Hematopoietic multipotent progenitor cell treated with erythropoietin and hydrocortisone succinate and interleukin-3 and kit ligand, for 15 days (in vitro differentiated cells): ENCODE results near the gene CYTH3.
"Not testable (repeated sequence)": the region's sequence is repeated elsewhere in the genome, so short reads cannot be mapped to it uniquely, and the experiment has no call there.

Source experiments
- DNase-seq: peaks from one replicate; pipeline ENCODE4 v3.0.0-alpha.2; 2015; ENCODE audit warnings: low spot score

Gene CYTH3, protein sequence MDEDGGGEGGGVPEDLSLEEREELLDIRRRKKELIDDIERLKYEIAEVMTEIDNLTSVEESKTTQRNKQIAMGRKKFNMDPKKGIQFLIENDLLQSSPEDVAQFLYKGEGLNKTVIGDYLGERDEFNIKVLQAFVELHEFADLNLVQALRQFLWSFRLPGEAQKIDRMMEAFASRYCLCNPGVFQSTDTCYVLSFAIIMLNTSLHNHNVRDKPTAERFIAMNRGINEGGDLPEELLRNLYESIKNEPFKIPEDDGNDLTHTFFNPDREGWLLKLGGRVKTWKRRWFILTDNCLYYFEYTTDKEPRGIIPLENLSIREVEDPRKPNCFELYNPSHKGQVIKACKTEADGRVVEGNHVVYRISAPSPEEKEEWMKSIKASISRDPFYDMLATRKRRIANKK

DNA sequence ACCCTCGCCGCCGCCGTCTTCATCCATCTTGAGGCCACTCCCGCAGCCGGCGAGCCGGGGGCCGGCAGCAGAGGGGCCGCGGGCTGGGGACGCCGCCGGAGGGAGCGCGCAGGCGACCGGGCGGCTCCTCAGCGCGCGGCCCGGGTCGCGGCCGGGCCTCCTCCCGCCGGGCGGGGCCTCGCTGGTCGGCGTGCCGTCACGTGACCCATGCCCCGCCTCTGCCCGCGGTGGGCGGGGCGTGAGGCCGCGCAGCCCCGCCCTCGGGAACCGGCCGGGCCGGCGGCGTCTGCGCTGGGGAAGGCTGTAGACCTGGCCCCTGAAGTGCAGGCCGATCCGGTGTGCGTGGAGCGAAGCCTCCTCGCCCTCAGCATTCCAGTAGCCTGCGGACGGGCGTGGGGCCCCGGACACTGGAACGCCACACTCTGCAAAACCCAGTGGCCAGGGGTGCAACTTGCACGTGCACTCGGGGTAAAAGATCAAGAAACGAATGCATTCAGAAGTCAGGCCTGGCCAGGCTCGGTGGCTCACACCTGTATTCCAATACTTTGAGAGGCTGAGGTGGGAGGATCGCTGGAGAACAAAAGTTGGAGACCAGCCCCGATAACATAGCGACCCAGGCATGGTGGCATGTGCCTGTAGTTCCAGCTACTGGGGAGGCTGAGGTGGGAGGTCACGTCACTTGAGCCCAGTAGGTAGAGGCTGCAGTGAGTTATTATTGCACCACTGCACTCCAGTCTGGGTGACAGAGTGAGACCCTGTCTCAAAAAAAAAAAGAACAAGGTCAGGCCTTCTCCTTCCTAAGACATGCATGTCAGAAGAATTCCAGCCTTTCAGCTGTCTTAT lies at the start of gene CYTH3:
TSS of gene CYTH3 (minus strand) at position 144 of the 843 bp plus-strand sequence. CDS start at position 27, 117 bp downstream.
- peak; percentile 88 for DNase-seq

DNA sequence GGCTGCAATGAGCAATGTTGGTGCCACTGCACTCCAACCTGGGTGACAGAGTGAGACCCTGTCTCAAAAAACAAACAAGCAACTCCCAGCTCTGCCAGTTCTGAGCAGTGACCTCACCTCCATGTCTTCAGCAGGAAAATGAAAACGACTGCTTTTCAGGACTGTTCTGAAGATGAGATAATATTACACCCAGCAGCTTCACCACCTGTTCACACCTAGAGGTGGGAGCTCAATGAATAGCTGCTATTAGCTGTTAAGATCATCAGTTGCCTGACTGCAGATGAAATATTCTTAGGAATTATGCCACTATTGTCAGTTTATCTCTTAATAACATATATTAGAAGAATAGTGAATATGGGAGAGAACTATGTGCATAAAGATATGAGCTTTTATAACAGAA lies 48.4 kb upstream of the CYTH3 start:
- no peak for DNase-seq

DNA sequence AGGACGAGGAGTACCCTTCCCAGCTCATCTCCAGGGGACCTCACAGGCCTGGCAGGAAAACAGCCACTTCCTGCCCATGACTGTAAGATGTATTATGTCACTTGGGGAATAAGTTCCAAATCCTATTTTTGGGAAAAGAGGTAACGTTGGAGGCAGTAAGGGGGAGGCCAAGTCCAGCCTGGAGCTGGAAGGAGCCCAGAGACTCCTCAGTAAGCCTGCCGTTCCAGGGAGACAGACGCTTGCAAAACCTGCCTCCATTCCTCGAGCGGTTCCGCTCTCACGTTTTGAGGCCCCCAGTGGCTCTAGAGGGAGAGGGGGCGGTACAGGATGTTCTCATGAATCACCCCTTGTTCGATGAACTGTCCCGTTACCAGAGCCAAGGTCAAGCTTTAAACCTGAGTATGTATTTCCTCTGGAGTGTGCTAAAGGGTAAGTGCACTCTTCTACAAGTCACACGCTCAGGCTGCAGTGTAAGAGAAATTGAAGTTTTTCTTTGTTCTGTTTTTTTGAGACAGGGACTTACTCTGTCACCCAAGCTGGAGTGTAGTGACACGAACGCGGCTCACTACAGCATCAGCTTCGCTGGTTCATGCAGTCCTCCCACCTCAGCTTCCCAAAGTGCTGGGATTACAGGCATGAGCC lies 45.5 kb upstream of the CYTH3 start:
- DNase-seq: no peak

DNA sequence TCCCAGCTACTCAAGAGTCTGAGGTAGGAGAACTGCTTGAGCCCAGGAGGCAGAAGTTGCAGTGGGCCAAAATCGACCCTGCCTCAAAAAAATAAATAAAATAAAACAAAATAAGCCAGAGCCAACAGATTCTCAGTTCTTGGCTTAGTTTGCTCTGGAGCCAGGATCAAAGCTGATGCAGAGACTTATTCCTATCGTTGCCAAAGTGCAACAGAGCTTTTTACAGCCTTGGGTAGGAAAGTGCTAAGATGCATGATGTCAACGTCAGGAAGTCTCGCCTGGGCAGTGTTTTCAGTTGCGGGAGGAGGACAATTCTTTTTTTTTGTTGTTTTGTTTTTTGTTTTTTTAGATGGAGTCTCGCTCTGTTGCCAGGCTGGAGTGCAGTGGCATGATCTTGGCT lies 43.8 kb upstream of the CYTH3 start:
- no peak for DNase-seq

DNA sequence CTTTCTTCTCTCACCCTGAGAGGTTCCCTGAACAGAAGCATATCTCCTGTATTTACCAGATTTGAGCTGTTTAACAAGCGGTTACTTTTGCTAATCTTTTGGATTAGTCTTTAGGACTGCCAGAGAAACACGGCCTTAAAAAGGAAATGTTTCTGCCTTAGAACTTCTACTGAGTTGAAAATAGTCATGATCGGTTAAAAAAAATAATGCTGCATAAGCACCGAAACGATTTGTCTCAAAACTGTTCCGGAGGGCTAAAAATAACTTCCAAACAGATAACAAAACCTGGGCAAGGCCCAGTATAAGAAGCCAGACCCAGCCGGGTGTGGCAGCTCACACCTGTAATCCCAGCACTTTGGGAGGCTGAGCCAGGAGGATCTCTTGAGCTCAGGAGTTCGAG lies 43.3 kb upstream of the CYTH3 start:
- no peak for DNase-seq

DNA sequence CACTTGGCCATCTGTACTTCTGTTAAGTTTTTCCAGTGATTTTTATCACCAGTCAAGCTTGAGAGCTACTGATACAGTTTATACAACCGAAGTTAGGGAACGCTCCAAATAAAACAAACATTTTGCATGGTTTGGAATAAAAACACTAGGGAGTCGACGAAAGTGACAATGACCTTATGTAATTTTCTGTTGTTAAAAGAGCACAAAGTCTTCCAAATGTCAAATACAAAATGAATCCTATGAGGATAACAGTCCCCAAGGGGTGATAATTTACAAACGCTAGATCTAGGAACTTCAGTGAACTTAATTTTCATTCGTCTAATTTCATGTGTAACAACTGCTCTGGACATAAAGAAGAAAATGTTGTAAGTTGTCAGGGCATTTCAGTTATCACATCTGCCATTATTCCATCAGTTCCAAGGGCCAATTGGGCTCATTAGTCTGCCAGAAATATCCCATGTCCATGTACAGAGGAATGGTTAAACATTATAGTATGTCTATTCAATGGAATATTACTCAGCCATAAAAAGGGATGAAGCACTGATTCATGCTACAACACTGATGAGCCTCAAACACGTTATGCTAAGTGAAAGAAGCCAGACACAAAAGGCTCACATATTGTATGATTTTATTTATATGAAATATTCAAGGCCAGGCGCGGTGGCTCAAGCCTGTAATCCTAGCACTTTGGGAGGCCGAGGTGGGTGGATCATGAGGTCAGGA lies 38.0 kb upstream of the CYTH3 start:
- DNase-seq: no peak

DNA sequence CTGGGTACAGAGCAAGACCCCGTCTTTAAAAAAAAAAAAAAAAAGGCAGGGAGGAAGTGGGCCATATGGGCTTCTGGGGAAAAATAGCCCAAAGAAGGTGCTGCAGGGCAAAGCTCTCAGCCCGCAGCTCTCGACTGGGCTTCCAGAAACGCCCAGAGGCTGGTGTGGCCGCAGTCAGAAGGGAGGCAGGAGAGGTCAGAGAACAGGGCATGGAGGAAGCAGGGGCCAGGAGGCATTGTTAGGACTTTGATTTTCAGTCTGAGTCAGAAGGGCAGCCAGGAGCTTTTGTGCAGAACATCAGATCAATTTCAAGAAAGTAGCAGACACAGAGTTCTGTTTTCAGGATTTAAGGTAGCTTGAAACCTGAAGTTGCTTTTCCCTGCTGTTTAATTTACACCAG lies 35.3 kb upstream of the CYTH3 start:
- no peak for DNase-seq

DNA sequence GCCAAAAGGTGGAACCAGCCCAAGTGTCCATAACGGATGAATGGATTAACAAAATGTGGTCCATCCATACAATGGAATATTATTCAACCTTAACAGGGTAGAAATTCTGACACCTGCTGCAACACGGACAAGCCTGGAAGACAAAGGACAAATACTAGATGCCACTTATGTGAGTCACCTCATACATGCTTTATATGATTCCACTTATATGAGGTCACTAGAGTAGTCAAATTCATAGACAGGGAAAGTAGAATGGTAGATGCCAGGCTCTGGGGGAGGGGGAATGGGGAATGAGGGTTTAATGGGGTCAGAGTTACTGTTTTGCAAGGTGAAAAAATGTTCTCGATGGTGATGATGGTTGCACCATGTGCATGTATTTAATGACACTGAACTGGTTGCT lies 34.0 kb upstream of the CYTH3 start:
- DNase-seq: no peak

DNA sequence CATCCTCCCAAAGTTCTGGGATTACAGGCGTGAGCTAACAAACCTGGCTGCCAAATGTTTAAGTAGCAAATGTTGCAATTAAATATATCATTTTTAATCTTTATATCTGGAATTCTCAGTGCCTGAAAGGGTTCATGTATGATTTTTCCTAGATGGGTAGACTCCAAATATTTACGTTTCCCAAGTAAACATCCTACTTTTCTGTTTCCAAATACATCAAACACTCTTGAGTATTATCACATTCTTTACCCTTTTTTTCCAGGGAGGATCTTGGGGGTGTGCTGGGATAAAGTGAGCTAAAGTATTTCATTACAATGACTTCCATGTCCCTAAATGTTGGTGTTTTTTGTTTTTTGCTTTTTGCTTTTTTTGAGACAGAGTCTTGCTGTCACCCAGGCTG lies 32.9 kb upstream of the CYTH3 start:
- no peak for DNase-seq

DNA sequence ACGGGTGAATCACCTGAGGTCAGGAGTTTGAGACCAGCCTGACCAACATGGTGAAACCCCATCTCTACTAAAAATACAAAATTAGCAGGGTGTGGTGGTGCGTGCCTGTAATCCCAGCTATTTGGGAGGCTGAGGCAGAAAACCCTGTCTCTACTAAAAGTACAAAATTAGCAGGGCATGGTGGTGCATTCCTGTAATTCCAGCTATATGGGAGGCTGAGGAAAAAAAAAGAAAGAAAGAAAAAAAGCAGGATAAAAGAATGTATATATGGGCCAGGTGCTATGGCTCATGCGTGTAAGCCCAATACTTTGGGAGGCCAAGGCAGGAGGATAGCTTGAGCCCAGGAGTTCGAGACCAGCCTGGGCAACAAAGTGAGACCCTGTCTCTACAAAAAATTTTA lies 29.0 kb upstream of the CYTH3 start:
- DNase-seq: not testable (repeated sequence)

DNA sequence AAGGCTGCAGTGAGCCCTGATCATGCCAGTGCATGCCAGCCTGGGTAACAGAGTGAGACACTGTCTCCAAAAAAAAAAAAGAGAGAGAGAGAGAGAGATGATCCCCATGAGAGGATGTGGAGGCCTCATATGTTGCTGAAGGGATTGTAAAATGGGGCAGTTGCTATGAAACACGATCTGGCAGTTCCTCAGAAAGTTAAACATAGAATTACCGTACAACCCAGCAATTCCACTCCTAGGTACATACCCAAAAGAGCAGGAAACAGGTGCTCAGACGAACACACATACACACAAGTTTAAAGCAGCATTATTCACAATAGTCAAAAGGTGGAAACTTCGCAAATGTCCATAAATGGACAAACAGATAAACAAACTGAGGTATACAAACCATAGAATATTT lies 27.4 kb upstream of the CYTH3 start:
- DNase-seq: no peak

DNA sequence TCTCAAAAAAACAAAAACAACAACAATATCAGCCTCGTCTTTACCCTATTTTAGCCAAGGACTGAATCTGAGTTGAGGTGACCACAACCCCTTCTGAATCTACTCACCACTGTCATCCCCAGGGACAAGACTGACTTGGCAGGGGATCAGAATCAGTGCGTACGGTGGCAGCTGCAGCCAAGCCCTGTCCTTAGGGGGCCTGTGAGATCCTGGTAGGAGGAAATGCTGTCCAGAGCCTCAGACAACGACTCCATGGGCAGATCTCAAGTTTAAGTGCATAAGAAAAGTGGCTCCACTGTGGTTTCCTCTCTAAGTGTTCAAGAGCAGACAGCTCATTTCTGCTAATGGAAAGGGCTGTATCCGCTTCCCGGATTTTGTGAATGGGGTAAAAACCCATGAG lies 22.4 kb upstream of the CYTH3 start:
- no peak for DNase-seq

DNA sequence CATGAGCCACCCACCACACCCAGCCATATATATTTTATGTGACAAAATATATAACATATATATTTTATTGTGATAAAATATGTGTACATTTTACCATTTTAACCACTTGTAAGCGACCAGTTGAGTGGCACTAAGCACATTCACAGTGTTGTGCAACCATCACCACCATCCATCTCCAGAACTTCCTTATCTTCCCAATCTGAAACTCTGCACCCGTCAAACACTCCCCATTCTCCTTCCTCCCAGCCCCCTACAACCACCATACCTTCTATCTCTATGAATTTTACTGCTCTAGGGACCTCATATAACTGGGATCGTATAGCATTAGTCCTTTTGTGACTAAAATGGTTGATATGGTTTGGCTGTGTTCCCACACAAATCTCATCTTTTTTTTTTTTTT lies 20.8 kb upstream of the CYTH3 start:
- no peak for DNase-seq

DNA sequence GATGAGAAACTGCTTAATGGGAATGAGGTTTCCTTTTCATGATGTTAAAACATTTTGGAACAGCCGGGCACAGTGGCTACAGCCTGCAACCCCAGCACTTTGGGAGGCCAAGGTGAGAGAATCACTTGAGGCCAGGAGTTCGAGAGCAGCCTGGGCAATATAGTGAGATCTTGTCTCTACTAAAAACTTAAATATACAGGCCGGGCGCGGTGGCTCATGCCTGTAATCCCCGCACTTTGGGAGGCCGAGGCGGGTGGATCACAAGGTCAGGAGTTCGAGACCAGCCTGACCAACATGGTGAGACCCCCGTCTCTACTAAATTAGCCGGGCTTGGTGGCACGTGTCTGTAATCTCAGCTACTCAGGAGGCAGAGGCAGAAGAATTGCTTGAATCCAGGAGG lies 19.5 kb upstream of the CYTH3 start:
- DNase-seq: not testable (repeated sequence)

DNA sequence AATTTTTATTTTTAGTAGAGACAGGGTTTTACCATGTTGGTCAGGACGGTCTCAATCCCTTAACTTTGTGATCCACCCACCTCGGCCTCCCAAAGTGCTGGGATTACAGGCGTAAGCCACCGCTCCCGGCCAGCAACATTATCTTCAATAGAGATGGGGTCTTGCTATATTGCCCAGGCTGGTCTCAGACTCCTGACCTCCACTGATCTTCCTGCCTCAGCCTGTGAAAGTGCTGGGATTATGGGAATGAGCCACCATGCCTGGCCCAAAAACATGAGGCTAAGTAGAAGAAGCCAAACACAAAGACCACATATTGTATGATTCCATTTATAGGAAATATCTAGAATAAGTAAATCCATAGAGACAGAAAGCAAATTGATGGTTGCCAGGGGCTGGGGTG lies 19.1 kb upstream of the CYTH3 start:
- DNase-seq: no peak

DNA sequence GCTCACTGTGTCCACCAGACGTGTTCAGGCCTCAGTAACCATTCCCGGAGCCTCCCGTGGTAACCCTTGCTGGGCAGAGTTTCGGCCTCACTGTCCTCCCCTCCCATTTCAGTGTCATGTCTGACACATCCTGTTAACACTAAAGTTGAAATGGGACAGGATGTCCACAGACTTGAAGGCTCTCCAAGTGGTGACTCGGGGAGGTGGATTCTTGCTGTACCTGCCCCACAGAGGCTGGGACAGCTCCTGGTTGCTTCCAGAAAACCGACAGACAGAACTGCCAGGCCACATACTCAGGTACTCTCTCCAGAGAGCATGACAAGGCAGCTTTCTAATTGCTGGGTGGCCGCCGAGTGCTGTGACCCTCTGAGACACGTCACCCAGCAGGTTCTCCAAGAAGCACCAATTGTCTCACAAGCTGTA lies 17.9 kb upstream of the CYTH3 start:
- no peak for DNase-seq

DNA sequence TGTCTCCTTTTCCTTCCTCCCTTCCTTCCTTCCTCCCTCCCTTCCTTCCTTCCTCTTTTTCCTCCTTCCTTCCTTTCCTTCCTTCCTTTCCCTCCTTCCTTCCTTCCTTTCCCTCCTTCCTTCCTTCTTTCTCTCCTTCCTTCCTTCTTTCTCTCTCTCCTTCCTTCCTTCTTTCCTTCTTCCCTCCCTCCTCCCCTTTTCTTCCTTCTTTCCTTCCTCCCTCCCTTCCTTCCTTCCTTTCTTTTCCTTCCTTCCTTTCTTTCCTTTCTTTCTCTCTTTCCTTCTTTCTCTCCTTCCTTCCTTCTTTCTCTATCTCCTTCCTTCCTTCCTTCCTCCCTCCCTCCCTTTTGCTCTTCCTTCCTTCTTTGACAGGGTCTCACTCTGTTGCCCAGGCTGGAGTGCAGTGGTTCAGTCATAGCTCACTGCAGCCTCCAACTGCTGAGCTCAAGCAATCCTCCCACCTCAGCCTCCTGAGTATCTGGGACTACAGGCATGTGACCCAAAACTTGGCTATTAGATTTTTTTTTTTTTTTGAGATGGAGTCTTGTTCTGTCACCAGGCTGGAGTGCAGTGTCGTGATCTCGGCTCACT lies 15.9 kb upstream of the CYTH3 start:
- DNase-seq: no peak

DNA sequence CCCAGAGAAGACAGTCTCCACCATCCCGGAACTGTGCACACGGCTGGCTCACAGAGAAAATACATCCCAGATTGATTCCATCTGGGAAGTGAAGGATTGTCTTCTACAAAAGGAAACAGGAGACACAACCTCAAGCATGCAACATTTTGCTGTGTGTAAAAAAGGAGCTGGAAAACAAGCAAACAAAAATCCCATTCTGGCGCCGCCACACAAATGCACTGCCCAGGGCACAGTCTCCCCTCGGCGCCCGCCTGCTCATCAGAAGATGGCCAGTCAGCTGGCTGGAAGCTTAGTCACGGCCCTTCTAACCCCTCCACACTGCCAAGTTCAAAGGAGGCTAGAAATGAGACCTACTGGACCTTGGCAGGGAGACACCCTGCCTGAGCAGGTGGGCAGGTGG lies 14.1 kb upstream of the CYTH3 start:
- no peak for DNase-seq

DNA sequence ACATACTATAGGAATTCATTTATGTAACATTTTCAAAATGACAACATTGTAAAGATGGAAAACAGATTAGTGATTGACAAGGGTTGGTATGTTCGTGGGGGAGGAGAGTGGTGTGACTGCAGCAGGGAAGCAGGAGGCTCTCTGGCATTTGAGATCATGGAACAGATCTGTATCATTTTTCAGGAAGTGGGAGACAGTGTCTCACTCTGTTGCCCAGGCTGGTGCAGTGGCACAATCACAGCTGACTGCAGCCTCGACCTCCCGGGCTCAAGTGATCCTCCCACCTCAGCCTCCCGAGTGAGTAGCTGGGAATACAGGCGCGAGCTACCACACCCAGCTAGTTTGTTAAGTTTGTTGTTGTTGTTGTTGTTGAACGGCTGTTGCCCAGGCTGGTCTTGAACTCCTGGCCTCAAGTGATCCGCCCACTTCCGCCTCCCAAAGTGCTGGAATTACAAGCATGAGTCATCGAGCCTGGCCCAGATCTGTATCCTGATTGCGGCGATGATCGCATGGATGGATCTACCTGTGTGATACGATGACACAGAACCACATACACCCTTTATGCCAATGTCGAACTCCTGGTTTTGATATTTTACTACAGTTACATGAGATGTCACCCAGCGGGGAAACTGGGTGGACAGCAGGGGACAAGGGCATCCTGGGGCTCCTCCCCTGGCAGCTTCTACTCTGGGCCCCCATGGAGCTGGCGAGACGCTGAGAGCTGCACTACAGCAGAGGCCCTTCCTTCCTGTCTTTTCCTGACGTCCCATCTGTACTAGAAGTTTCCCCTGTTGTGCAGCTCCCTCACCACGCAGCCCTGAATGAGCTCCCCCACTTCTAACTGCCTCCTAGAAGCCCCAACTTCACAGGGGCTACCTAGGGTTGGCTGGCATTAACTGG lies 12.3 kb upstream of the CYTH3 start:
- no peak for DNase-seq

DNA sequence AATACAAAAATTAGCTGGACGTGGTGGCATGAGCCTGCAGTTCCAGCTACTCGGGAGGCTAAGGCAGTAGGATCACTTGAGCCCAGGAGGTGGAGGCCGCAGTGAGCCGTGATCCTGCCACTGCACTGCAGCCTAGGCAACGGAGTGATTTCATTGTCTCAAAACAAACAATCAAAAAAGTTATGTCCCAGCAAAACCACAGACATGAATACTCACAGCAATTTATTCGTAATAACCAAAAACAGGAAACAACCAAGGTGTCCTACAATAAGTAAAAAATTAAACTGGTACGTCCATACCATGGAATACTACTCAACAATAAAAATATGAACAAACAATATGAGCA lies 11.6 kb upstream of the CYTH3 start:
- no peak for DNase-seq
